T-helper 17 cell (primary cell): ENCODE results near the gene KRTAP6-2. TPM values are rescaled to one million over a fixed set of nuclear protein-coding genes. Genes with fewer than 3 reads are reported as not detected.

ENCODE experiments used
- ATAC-seq: fragments of 150-1000 bp; cut with Tn5 transposase; 2 replicates; pipeline ENCODE4 v1.10.0; 2021; ENCODE audit warnings: mild to moderate bottlenecking, moderate library complexity
- DNase-seq, 3 donors: peaks; one replicate each; pipeline versions ENCODE4 v3.0.0 to v3.0.0-alpha.2; 2020 to 2021
- H3K9me3 ChIP-seq: one replicate; pipeline ENCODE4 v1.7.0; 2013; ENCODE audit warnings: low read length, mild to moderate bottlenecking; ENCODE audit not compliant: control insufficient read depth, poor library complexity, severe bottlenecking
- H3K27ac Mint-ChIP-seq: one replicate; pipeline ENCODE4 v1.8.0; 2022; ENCODE audit warnings: mild to moderate bottlenecking, moderate library complexity, mixed read lengths
- H3K27me3 Mint-ChIP-seq: one replicate; pipeline ENCODE4 v1.8.0; 2022; ENCODE audit warnings: mixed read lengths
- H3K36me3 Mint-ChIP-seq: one replicate; pipeline ENCODE4 v1.8.0; 2022; ENCODE audit warnings: low read depth, mixed read lengths
- H3K4me1 Mint-ChIP-seq: one replicate; pipeline ENCODE4 v1.8.0; 2022; ENCODE audit warnings: mild to moderate bottlenecking, mixed read lengths
- H3K4me3 Mint-ChIP-seq: one replicate; pipeline ENCODE4 v1.8.0; 2022; ENCODE audit warnings: mild to moderate bottlenecking, moderate library complexity, mixed read lengths
- total RNA-seq, 4 donors: library from RNA in 2 of 4; stranded (reverse) in 2 of 4; gene quantifications; one replicate each; pipeline ENCODE4 v1.2.3 and lab custom pipeline; 2022 to 2026

The KRTAP6-2 gene
- not detected for total RNA-seq
- 0 reads per million in 2 donors for total RNA-seq (lab: John Stamatoyannopoulos, UW)

GRCh38 chr21:30598802-30599201, at the start of gene KRTAP6-2:
Gene KRTAP6-2, minus strand, starts transcription at chr21:30598902. Its CDS starts 28 bp downstream, at chr21:30598874.
- DNase-seq (no peak), ATAC-seq (no peak)
- Mint-ChIP-seq H3K36me3 (no peaks in the 10 kb centered on the region), H3K4me1 (no peaks in the 10 kb centered on the region), H3K4me3 (no peak within 1 kb of the TSS), H3K27me3 (no peaks in the 10 kb centered on the region), H3K27ac (no peak within 1 kb of the TSS)
- no peaks in the 10 kb centered on the region for H3K9me3 ChIP-seq

DNA sequence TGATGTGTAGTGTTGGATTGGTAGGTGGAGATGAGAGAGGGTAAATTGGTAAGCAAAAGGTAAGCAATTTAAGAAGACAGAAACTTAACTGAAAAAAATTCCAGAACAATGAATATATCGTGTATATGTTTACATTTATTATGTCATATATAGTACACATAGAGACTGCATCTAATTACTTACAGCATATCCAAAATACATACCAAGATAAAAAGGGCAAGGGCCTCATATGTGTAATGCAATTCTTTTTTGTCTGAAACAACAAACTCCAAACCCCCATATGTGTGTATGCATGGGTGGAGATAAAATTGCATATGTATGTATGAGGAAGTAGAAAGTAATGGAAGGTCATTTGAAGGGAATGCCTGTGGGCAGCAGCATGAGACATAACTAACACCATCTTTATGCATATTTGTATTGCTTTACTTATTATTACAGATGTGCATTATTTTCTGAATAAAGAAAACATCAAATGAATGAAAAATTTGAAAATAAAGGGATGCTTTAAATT, 48.3 kb upstream of the KRTAP6-2 start:
- no peaks in the 10 kb centered on the region for H3K9me3 ChIP-seq
- no peaks in the 10 kb centered on the region for H3K36me3 Mint-ChIP-seq
- H3K27me3 Mint-ChIP-seq, result no peaks in the 10 kb centered on the region
- no peak overlapping the region for H3K4me3 Mint-ChIP-seq
- ATAC-seq (no peak), DNase-seq (no peak)
- H3K27ac Mint-ChIP-seq, result no peak overlapping the region
- H3K4me1 Mint-ChIP-seq, result no peaks in the 10 kb centered on the region

- ATAC-seq (no peak), DNase-seq (no peak)
- H3K9me3 ChIP-seq, result no peaks in the 10 kb centered on the region
- Mint-ChIP-seq H3K27me3 (no peaks in the 10 kb centered on the region), H3K4me1 (no peaks in the 10 kb centered on the region), H3K36me3 (no peaks in the 10 kb centered on the region), H3K4me3 (no peak within 1 kb of the TSS), H3K27ac (no peak within 1 kb of the TSS)
These were observed 43.9 kb upstream of the KRTAP6-2 start, which contains the start of gene KRTAP20-3 for GRCh38 chr21:30642564-30642963. Gene KRTAP20-3, plus strand, starts transcription at chr21:30642864.

DNA sequence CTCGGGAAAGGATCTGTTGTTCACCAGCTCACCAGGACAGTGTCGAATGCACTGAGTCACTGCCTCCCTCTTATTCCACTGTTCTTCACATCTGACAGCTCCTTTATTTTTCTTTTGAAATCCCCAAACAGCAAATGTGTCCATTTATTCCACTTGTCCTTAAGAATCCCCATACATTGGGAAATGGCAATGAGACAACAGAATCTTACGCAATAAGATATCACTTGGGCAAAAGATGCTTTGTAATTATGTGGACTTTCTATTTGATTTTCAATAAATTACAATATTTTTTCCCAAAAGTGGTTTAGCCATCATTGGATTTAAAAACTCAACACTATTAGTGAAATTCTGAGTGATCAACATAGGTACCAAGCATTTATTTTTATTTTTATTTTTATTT, 40.0 kb upstream of the KRTAP6-2 start:
- H3K4me1 Mint-ChIP-seq, result no peaks in the 10 kb centered on the region
- ATAC-seq, result no peak
- DNase-seq, result no peak
- H3K36me3 Mint-ChIP-seq, result no peaks in the 10 kb centered on the region
- no peak overlapping the region for H3K27ac Mint-ChIP-seq
- H3K9me3 ChIP-seq, result no peaks in the 10 kb centered on the region
- H3K27me3 Mint-ChIP-seq, result no peaks in the 10 kb centered on the region
- H3K4me3 Mint-ChIP-seq, result no peak overlapping the region

DNA sequence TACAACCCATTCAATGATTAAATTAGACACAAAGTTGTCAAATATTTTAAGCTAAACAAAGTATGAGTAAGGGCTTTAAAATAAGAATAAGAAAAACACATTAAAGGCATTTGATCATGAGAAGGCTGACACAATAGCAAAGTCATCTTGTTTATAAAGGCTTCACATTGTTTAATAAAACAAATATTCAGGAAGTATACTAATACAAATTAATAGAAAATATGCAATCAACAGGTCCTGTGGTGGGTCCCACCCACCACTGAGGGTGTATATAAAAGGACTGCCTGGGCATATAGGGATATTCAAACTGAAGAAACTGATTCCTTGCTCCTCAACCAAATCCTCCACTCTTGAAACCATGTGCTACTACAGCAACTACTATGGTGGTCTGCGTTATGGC, 36.2 kb upstream of the KRTAP6-2 start, which contains the start of gene KRTAP20-2:
Gene KRTAP20-2 (plus strand): TSS at position 301 of the 400 bp plus-strand sequence. CDS start 58 bp downstream, at position 359.
- DNase-seq, result no peak
- no peak within 1 kb of the TSS for H3K4me3 Mint-ChIP-seq
- no peak for ATAC-seq
- no peaks in the 10 kb centered on the region for H3K4me1 Mint-ChIP-seq
- no peaks in the 10 kb centered on the region for H3K9me3 ChIP-seq
- no peaks in the 10 kb centered on the region for H3K27me3 Mint-ChIP-seq
- no peak within 1 kb of the TSS for H3K27ac Mint-ChIP-seq
- no peaks in the 10 kb centered on the region for H3K36me3 Mint-ChIP-seq

- no peaks in the 10 kb centered on the region for H3K27me3 Mint-ChIP-seq
- no peaks in the 10 kb centered on the region for H3K36me3 Mint-ChIP-seq
- no peak overlapping the region for H3K27ac Mint-ChIP-seq
- H3K4me1 Mint-ChIP-seq, result no peaks in the 10 kb centered on the region
- ATAC-seq (no peak), DNase-seq (no peak)
- no peak overlapping the region for H3K4me3 Mint-ChIP-seq
- no peaks in the 10 kb centered on the region for H3K9me3 ChIP-seq
These were observed 30.5 kb upstream of the KRTAP6-2 start for GRCh38 chr21:30629200-30629599.

GRCh38 chr21:30628109-30628508, 29.4 kb upstream of the KRTAP6-2 start:
- ATAC-seq (no peak), DNase-seq (no peak)
- no peak overlapping the region for H3K4me3 Mint-ChIP-seq
- H3K27me3 Mint-ChIP-seq, result no peaks in the 10 kb centered on the region
- no peaks in the 10 kb centered on the region for H3K9me3 ChIP-seq
- H3K4me1 Mint-ChIP-seq, result no peaks in the 10 kb centered on the region
- no peaks in the 10 kb centered on the region for H3K36me3 Mint-ChIP-seq
- H3K27ac Mint-ChIP-seq, result no peak overlapping the region

DNA sequence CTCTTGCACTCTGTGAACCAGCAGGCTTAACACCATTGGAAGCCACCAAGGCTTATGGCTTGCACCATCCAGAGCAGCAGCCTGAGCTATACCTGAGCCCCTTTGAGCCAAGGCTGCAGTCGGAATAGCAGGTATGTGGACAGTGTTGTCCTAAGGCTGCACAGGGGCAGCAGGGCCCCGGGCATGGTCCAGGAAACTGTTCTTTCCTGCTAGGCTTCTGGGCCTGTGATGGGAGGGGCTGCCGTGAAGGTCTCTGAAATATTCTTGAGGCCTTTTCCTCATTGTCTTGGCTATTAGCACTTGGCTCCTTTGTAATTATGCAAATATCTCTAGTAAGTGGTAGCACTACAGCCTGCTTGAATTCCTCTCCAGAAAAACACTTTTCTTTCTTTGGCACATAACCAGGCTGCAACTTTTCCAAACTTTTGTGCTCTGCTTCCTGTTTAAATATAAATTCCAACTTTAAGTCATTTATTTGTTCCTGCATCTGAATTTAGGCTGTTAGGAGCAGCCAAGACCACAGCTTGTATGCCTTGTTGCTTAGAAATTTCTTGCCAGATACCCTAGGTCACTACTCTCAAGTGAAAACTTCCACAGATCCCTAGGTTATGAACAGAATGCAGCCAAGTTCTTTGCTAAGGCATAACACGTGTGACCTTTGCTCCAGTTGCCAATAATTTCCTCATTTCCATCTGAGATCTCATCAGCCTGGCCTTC, 26.9 kb upstream of the KRTAP6-2 start:
- no peaks in the 10 kb centered on the region for H3K9me3 ChIP-seq
- no peaks in the 10 kb centered on the region for H3K4me1 Mint-ChIP-seq
- DNase-seq (no peak), ATAC-seq (no peak)
- no peak overlapping the region for H3K4me3 Mint-ChIP-seq
- no peaks in the 10 kb centered on the region for H3K36me3 Mint-ChIP-seq
- no peak overlapping the region for H3K27ac Mint-ChIP-seq
- H3K27me3 Mint-ChIP-seq, result no peaks in the 10 kb centered on the region

DNA sequence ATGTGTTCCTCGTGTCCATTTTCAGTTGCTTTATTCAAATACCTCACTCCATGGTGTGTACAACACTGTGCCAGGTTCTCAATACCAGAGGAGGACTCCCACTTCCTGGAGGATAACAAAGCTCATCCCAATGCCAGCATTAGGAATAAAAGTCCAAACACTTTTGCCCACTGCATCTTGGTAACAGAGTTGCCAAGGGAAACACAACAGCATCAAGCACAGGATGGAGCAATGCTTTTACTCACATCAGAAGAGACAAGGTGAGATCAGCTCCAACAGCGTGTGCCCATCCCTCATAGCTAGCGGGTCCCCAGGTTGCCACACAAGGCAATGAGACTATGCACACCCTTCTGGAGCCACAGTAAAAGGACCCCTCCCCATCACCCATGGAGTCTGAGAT, 24.7 kb upstream of the KRTAP6-2 start:
- no peaks in the 10 kb centered on the region for H3K9me3 ChIP-seq
- H3K36me3 Mint-ChIP-seq, result no peaks in the 10 kb centered on the region
- no peak overlapping the region for H3K27ac Mint-ChIP-seq
- H3K27me3 Mint-ChIP-seq, result no peaks in the 10 kb centered on the region
- ATAC-seq, result no peak
- no peak for DNase-seq
- H3K4me3 Mint-ChIP-seq, result no peak overlapping the region
- H3K4me1 Mint-ChIP-seq, result no peaks in the 10 kb centered on the region

DNA sequence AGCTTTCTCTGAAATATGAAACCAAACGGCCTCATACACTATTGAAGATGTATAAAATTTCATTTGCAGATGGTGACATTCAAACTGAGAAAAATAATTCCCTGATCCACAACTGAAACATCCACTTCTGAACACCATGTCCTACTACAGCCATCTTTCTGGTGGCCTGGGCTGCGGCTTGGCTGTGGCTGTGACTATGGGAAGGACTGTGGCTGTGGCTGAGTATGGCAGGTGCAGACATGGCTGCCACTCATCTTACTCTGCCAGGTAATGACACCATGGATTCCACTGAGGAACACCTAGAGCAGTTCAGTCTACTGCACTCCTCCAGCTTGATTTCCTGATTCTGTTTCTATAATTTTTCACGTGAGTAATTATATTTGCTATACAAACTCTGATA, 21.8 kb upstream of the KRTAP6-2 start, which contains the start of gene KRTAP20-4:
Gene KRTAP20-4 (plus strand): TSS at position 106 of the 400 bp plus-strand sequence.
- no peak for ATAC-seq
- H3K4me1 Mint-ChIP-seq, result no peaks in the 10 kb centered on the region

GRCh38 chr21:30620080-30620479, 21.4 kb upstream of the KRTAP6-2 start:
- H3K27ac Mint-ChIP-seq, result no peak overlapping the region
- no peaks in the 10 kb centered on the region for H3K36me3 Mint-ChIP-seq
- no peak for ATAC-seq
- no peak overlapping the region for H3K4me3 Mint-ChIP-seq
- no peaks in the 10 kb centered on the region for H3K27me3 Mint-ChIP-seq
- no peak for DNase-seq
- H3K4me1 Mint-ChIP-seq, result no peaks in the 10 kb centered on the region
- no peaks in the 10 kb centered on the region for H3K9me3 ChIP-seq

More for the DNA sequence above, 21.8 kb upstream of the KRTAP6-2 start, which contains the start of gene KRTAP20-4:
- H3K9me3 ChIP-seq, result no peaks in the 10 kb centered on the region
- H3K36me3 Mint-ChIP-seq, result no peaks in the 10 kb centered on the region
- H3K27me3 Mint-ChIP-seq, result no peaks in the 10 kb centered on the region
- no peak within 1 kb of the TSS for H3K4me3 Mint-ChIP-seq
- H3K27ac Mint-ChIP-seq, result no peak within 1 kb of the TSS
- DNase-seq, result no peak

DNA sequence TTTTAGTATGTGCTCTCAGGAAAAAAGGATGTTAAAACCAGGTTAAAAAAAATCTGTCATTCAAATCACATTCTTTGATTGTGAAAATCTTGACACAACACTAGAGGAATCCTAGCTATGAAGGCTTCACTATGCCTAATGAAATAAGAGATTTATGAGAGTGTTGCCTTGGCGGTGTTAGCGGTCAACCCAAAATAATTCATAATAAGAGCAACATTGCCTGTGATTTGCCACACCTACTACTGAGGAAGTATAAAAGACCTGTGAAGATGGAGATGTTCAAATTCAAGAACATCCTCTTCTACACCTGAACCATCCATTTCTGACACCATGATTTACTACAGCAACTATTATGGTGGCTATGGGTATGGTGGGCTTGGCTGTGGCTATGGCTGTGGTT, 17.4 kb upstream of the KRTAP6-2 start, which contains the start of gene KRTAP20-1:
Gene KRTAP20-1 (plus strand): TSS at position 301 of the 400 bp plus-strand sequence. CDS start 30 bp downstream, at position 331.
- no peaks in the 10 kb centered on the region for H3K9me3 ChIP-seq
- H3K36me3 Mint-ChIP-seq, result no peaks in the 10 kb centered on the region
- H3K4me1 Mint-ChIP-seq, result no peaks in the 10 kb centered on the region
- H3K27me3 Mint-ChIP-seq, result no peaks in the 10 kb centered on the region
- no peak within 1 kb of the TSS for H3K4me3 Mint-ChIP-seq
- H3K27ac Mint-ChIP-seq, result no peak within 1 kb of the TSS
- DNase-seq, result no peak
- no peak for ATAC-seq

- H3K9me3 ChIP-seq, result no peaks in the 10 kb centered on the region
- no peak overlapping the region for H3K27ac Mint-ChIP-seq
- no peak overlapping the region for H3K4me3 Mint-ChIP-seq
- no peak for DNase-seq
- ATAC-seq, result no peak
- no peaks in the 10 kb centered on the region for H3K27me3 Mint-ChIP-seq
- H3K4me1 Mint-ChIP-seq, result no peaks in the 10 kb centered on the region
- H3K36me3 Mint-ChIP-seq, result no peaks in the 10 kb centered on the region
These were observed 16.5 kb upstream of the KRTAP6-2 start for GRCh38 chr21:30615199-30615598.

- no peaks in the 10 kb centered on the region for H3K9me3 ChIP-seq
- no peak for ATAC-seq
- H3K4me1 Mint-ChIP-seq, result no peaks in the 10 kb centered on the region
- no peak within 1 kb of the TSS for H3K27ac Mint-ChIP-seq
- no peaks in the 10 kb centered on the region for H3K27me3 Mint-ChIP-seq
- H3K36me3 Mint-ChIP-seq, result no peaks in the 10 kb centered on the region
- no peak for DNase-seq
- H3K4me3 Mint-ChIP-seq, result no peak within 1 kb of the TSS
These were observed 15.1 kb upstream of the KRTAP6-2 start, which contains the start of gene KRTAP6-1 for GRCh38 chr21:30613836-30614235. Gene KRTAP6-1, minus strand, starts transcription at chr21:30613930. Its CDS starts 26 bp downstream, at chr21:30613904.
